GM19099 (cell line): ENCODE data around the gene CABP1.
A peak's percentile ranks its signal among the peaks of the same experiment; 100 is the strongest.

ENCODE experiments used
- POLR2A ChIP-seq: IDR thresholded peaks from 3 replicates; pipeline ENCODE4 v1.6.1; 2011; ENCODE audit warnings: low read depth; ENCODE audit not compliant: insufficient read length; ENCODE audit errors: extremely low read depth

CABP1 gene

DNA sequence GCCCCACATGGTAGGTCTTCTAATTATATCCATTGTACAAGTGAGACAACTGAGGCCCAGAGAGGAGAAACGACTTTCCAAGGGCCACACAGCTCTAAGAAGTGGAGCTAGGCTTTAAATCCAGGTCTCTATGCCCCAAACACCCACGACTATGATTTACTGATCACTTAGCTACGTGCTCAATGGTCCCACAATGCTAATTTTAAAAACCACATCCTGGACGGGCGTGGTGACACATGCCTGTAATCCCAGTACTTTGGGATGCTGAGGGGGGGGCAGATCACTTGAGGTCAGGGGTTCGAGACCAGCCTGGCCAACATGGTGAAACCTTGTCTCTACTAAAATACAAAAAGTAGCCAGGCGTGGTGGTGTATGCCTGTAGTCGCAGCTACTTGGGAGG is 38.1 kb downstream of the CABP1 start:
- no peak for TF ChIP-seq POLR2A

DNA sequence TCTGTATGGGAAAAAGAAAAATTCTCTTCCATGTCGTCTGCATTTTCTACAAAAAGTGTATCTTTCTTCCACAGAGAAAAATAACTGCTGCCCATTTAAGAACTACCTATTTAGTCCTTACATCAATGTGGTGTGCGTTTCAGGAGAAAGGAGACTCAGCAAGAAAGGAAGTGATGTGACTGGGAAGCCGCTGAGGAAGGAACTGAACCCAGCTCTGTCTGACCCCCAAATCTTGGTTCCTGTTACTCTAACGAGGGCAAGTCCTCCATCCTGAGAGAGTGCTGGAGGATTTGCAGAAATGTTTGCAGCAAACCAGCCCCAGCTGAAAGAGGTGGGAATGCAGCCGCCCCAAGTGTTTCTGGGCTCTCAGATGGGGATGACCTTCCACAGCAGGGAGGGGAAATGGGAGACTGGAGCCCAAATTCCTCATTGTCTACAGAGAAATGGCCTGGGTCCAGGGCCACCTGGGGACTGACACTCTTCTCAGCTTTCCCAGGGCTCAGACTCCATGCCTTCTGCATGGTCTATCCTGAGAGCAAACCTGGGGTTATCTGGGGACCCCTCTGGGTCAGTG is 39.8 kb downstream of the CABP1 start:
- no peak for TF ChIP-seq POLR2A

DNA sequence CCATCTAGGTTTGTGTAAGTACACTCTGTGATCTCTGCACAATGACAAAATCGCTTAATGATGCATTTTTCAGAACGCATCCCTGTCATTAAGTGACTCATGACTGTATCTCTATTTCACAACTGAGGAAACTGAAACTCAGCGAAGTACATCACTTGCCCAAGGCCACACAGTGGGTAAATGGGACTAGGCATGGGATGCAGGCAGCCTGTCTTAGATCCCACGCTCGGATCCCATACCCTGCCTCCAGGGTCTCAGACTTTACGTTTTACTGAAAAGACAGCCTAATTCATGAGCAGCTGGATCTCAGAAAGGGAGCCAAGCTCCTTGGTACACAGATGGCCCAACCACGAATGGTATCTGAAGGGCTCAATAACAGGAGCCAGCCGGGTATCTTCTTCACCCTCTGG is 44.1 kb downstream of the CABP1 start:
- TF ChIP-seq POLR2A = no peak

DNA sequence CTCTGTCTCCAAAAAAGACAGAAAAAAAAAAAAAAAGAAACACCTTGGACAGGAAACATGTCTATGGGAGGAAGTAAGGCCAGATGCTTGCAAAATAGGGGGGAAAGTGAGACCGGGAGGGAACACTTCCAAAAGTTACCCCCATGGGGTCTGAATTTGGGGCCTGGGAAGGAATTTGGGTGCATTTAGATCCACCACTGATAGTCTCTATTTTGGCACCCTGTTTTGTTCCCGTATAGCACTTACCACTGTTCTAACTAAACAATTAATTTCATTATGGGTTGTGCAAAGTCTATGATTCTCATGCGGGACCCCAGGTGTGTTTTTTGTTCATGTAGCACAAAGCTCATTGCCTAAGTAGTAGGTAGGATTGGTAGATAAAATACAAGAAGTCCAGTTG is 45.1 kb downstream of the CABP1 start:
- TF ChIP-seq POLR2A = no peak

DNA sequence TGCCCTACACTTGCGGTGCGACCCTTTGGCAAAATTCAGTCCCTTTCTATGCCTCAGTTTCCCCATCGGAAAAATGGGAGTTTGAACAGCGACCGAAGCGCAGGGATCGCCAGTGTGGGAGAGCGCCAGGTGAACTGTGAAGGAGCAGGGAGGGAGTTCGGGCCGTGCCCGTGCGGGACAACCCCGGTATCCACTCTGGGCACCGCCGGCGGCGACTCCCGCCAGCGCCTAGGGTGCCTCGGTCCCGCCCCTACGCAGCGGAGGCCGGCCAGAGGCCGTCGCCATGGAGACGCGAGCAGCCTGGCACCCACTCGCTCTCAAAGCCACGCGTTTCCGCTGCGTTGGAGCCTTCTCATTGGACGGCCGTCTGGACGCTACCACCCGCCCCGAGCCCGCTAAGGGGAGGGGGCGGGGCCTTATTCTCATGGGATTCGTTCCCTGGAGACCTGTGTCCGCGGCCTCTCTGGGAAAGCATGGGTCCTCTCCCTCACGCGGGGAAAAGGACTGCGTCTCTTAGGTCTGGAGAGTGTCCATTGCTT is 45.8 kb downstream of the CABP1 start:
- TF ChIP-seq POLR2A = peak; percentile 75

DNA sequence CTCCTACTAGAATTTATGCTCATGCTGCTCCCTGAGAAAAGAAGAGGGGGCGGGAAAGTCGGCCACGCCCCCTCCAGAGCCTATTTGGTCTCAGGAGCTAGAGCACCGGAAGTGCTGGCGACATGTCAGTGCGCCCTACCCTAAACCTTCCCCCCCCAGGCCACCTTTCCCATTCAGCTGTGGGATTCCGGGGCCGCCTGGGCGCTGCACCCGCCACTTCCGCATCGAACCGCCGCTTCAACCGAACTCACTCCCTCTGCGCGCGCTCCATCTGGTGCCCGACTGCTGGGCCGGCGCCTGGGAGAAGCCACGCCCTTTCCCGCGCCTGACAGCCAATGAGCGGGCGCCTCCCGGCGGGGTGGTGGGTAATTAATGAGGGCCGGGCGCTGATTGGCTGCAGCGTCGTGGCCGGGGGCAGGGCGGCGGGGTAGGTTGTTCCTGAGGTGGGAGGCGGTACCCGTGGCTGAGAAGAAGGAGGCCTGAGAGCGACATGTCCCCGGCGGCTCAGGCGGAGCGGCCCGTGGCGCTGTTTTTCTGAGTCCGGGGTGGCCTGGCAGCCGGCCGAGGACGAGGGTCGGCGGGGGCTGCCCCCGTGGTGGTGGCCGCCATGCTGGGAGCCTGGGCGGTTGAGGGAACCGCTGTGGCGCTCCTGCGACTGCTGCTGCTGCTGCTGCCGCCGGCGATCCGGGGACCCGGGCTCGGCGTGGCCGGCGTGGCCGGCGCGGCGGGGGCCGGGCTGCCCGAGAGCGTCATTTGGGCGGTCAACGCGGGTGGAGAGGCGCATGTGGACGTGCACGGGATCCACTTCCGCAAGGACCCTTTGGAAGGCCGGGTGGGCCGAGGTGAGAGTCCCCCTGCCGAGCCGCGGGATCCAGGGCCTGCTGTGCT is 46.5 kb downstream of the CABP1 start, which contains the start of gene MLEC:
TSS of gene MLEC (plus strand) at position 460 of the 888 bp plus-strand sequence. CDS start at position 608, 148 bp downstream.
- TF ChIP-seq POLR2A = peak; percentile 77

DNA sequence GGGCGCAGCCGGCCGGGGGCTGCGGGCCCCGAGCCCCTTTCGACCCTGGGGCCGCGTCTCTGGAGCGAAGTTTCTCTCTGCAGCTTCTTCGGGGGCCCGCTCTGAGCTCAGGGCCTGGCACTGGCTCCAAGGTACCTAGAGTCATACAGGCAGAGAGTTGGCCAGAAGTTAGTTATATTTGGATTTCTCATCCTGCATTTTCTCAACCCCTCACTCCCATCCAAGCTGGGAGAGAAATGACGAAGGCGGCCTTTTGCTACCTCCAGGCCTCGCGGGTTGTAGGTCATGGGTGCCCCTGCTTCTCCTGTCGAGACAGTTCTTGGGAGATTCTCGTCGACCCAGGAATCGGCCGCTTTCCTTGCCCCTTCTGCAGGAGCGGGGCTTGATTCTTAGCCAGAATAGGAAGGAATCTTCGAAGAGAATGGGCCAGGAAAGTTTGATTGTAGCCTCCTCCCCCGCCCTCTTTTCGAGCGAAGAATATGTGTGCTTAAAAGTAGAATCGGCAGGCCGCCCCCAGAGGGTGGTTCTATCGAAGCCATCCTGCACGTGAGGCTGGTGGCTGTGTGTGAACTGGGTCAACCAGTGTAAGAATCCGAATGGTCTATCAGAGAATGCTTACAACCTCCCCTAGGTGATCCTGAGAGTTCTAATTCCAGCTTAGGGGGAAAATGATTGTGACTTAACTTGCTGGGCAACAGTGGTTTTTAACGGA is 47.3 kb downstream of the CABP1 start:
- no peak for TF ChIP-seq POLR2A

DNA sequence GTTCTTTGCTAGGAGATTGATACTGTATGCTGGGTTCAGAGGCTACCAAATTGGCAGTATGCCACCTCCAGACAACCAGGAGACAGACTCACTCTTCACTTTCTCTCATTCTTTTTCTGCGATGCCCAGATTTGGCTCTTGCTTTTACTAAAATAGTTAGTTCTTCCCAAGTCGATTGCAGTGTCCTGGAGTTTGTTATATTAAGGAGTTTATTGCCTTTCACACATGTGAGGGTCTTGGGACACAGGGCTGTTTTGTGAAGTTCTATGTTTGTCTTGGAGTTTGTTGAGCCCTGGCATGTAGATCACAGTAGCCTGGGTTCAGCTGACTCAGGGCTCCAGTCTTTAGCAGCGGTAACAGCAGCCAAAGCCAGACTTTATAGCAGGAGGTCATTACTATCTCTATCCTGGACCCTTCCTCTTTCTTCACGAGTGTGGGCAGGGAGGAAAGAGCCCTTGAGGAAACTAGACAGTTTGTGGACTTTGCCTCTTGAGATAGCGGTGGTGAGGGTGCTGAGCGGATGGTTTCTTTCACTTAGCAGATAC is 48.2 kb downstream of the CABP1 start:
- no peak for TF ChIP-seq POLR2A

DNA sequence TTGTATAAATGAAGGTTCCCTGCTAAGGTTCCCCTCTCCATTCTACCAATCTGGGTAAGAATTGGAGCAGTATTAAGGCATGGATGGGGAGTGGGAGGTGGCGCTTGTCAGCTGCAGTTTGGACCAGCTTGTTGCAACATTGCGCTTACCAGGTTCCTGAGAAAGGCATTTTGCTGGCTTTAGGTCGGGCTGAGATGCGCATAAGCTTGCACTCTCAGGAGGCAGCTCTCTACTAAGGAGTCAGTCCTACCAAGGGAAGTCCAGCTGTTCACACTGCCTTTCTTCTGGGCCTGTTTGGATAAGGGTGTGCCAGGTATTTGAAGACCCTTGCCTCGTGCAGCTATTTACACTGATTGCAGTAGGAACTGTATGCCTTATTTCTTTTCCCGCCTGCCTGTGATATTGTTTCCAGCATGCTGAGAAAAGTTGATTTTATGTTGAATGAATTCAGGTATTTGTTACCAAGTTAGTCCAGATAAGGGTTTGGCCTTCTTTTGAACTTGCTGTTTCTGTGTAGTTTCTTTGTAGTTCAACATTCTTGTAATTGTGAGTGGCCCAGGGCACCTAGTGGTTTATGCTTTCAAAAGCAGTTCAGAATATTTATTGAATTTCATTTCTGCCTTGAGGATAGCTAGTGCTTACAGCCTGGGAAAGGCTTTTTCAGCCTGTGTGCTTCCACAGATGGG is 49.1 kb downstream of the CABP1 start:
- TF ChIP-seq POLR2A = no peak

DNA sequence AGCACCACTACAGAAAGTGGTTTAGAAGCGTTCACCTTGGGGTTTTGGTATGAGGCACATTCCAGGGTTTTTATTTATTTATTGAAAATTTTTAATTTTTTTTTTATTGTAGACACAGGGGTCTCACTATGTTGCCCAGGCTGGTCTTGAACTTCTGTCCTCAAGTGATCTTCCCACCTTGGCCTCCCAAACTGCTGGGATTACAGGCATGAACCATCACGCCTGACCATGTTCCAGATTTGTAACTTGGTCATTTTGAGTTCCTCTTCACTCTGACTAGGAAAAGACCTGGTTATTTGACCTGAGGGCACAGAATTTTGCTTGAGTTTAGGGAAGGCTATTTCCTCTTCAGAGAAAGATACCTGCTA is 49.6 kb downstream of the CABP1 start:
- no peak for TF ChIP-seq POLR2A

DNA sequence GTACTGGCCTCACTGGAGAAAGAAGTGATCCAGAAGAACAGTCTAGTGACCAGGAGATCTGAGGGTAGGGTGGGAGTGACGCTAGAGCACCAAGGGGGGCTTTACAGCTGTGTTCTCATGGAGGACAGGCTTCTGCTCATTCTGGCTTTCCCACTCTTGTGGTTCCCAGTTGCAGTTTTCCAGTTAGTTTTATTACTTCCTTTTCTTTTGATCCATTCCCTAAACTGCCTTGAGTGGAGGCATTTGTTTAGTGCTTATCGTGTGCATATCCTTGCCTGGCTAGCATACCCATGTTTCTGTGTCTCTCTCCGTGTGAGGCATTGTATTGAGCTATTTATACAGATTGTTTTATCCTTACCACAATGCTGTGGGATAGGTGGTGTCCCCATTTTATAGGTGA is 50.6 kb downstream of the CABP1 start:
- TF ChIP-seq POLR2A = no peak

DNA sequence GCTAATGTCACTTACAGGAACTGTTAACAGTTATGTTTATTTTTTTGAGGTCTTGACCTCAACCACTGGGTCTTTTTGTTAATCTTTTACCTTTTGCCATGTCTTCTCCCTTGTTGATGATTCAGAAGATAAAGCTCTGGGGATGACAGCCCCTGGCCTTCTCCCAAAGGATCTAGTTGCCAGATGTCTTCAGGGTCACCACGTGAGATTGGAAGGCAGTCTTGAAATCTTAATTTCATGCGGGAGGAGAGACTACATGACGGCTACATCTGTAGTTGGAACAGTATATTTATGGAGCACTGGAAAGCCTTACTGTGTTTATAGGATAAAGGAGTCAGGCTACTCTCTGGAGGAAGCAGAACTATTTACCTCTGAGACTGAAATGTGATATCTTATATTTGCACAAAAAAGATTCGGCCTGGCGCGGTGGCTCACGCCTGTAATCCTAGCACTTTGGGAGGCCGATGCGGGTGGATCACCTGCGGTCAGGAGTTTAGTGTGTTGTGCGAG is 52.2 kb downstream of the CABP1 start:
- TF ChIP-seq POLR2A = no peak

DNA sequence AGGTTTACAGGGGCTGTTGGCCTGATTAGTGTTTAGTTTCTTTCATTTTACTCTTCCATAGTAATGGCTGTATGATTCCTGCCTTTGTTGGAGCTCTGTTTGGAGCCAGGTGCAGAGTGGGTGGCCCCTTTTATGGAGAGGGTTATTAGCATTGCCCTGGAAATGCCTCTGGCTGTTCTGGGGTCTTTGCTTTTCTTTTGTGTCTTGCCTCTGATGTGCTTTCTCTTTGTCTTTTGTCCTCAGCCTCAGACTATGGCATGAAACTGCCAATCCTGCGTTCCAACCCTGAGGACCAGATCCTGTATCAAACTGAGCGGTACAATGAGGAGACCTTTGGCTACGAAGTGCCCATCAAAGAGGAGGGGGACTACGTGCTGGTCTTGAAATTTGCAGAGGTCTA is 53.4 kb downstream of the CABP1 start:
- no peak for TF ChIP-seq POLR2A

DNA sequence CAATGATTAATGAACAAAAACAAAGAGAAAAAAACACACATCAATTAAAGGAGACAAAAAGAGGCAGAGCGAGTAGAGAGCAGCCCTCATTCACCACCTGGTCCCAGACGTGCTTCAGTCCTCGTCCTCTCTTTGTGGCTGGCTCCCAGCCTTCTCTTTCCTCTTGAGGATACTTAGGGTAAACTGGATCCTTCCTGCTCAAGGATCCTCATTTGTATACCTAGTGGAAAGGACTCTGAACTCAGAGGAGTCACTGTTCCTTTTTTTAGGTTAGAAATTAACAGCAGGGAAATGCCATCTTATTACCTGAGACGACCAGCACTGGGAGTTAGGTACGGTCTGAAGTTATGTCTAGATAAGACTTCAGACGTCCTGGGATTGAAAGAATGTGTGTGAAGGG is 56.2 kb downstream of the CABP1 start:
- no peak for TF ChIP-seq POLR2A
